HK-2 (cell line): ENCODE results near the gene CNTNAP2.

Source experiments
- DNase-seq: peaks from one replicate; pipeline ENCODE4 v3.0.0-alpha.2; 2018; ENCODE audit not compliant: unreplicated experiment

CNTNAP2 gene

GRCh38 chr7:147833970-147834369 is 1717.4 kb downstream of the CNTNAP2 start:
- no peak for DNase-seq

GRCh38 chr7:147852833-147853232 is 1736.2 kb downstream of the CNTNAP2 start:
- DNase-seq: no peak

- DNase-seq: no peak
Observed at GRCh38 chr7:147857152-147858140, 1740.8 kb downstream of the CNTNAP2 start.

- no peak for DNase-seq
Observed at GRCh38 chr7:147858421-147858820, 1741.8 kb downstream of the CNTNAP2 start.

- no peak for DNase-seq
Observed at GRCh38 chr7:147859033-147859432, 1742.4 kb downstream of the CNTNAP2 start.

- DNase-seq: no peak
Observed at GRCh38 chr7:147859486-147859885, 1742.9 kb downstream of the CNTNAP2 start.

GRCh38 chr7:147861058-147861716 is 1744.6 kb downstream of the CNTNAP2 start:
- no peak for DNase-seq

GRCh38 chr7:147861945-147862344 is 1745.3 kb downstream of the CNTNAP2 start:
- DNase-seq: no peak

- DNase-seq: no peak
Observed at GRCh38 chr7:147869456-147869855, 1752.9 kb downstream of the CNTNAP2 start.

GRCh38 chr7:147878912-147879661 is 1762.5 kb downstream of the CNTNAP2 start:
- DNase-seq: no peak

GRCh38 chr7:147885869-147886268 is 1769.3 kb downstream of the CNTNAP2 start:
- DNase-seq: no peak

- no peak for DNase-seq
Observed at GRCh38 chr7:147894271-147894670, 1777.7 kb downstream of the CNTNAP2 start.

GRCh38 chr7:147896121-147896520 is 1779.5 kb downstream of the CNTNAP2 start:
- no peak for DNase-seq

- DNase-seq: no peak
Observed at GRCh38 chr7:147903536-147904218, 1787.1 kb downstream of the CNTNAP2 start.

GRCh38 chr7:147904219-147904576 is 1787.6 kb downstream of the CNTNAP2 start:
- no peak for DNase-seq

GRCh38 chr7:147909431-147910148 is 1793.0 kb downstream of the CNTNAP2 start:
- DNase-seq: no peak

GRCh38 chr7:147911201-147911601 is 1794.6 kb downstream of the CNTNAP2 start:
- no peak for DNase-seq

- DNase-seq: no peak
Observed at GRCh38 chr7:147912291-147912690, 1795.7 kb downstream of the CNTNAP2 start.

GRCh38 chr7:147912946-147913638 is 1796.5 kb downstream of the CNTNAP2 start:
- DNase-seq: no peak

GRCh38 chr7:147915781-147916180 is 1799.2 kb downstream of the CNTNAP2 start:
- no peak for DNase-seq
